GM10248 (cell line): ENCODE measurements around the gene PLPP1.

Experiments
- CTCF ChIA-PET: fragments of 300-600 bp; sonication (Branson Sonifier 250); formaldehyde crosslinking; extraction: SDS; loops from one replicate; lab custom pipeline; 2021; ENCODE audit warnings: antibody characterized with exemption; lab: Yijun Ruan, JAX
- POLR2A ChIA-PET: fragments of 350-650 bp; sonication (Branson Sonifier 250); formaldehyde crosslinking; extraction: SDS; loops from one replicate; lab custom pipeline; 2020; ENCODE audit warnings: antibody characterized with exemption; lab: Yijun Ruan, JAX
- DNase-seq: peaks from one replicate; pipeline ENCODE4 v3.0.0; 2012; ENCODE audit errors: extremely low spot score
- CTCF ChIP-seq: IDR thresholded peaks from 2 replicates; pipeline ENCODE4 v1.5.1; 2012; ENCODE audit warnings: mild to moderate bottlenecking, low read depth; ENCODE audit errors: extremely low read depth, missing control alignments, control extremely low read depth

PLPP1 gene

GRCh38 chr5:55576661-55577060 lies 41.9 kb upstream of the PLPP1 start:
- ChIA-PET POLR2A (no interaction called here), CTCF (interaction anchor here (1.0 to 1.1 kb wide), 2 partner anchors 8 to 14 kb away, joined by 3 to 4 read pairs; no protein-coding TSS in a partner anchor)
- DNase-seq: no peak
- no peak for TF ChIP-seq CTCF

DNA sequence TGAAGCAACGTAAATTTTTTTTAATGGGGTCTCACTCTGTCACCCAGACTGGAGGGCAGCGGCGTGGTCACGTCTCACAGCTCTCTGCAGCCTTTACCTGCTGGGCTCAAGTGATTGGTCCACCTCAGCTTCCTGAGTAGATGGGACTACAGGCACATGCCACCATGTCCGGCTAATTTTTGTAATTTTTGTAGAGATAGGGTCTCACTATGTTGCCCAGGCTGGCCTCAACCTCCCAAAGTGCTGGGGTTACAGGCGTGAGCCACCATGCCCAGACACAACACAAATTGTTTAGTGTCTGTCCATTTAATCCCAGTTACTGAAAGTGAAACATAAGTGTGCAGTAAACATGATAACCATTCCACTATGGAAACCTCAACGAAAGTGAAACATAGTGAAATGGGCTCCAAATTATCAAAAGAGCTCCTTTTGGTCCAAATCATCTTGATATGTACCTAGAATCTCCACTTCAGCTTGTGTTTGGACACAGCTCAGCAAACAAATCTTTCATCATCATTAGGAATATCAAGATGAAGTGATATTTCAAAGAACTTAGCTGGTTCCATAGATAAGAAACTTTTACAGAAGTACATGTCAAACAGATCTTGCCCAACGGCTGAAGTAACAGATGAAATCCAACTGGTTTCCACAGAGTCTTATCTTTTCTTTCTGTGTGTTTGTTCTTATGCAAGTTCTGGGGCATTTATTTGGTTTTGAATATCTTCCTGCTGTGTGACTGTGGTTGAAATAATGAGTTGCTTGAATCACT lies 41.2 kb upstream of the PLPP1 start:
- no peak for DNase-seq
- POLR2A ChIA-PET: no interaction called here
- CTCF ChIA-PET: interaction anchor here (1.1 kb wide), 1 partner anchor 9 kb away, joined by 4 read pairs; no protein-coding TSS in a partner anchor
- no peak for TF ChIP-seq CTCF

- TF ChIP-seq CTCF: no peak
- CTCF ChIA-PET: no interaction called here
- DNase-seq: no peak
- POLR2A ChIA-PET: no interaction called here
These were observed 37.8 kb upstream of the PLPP1 start for GRCh38 chr5:55572600-55572999.

- POLR2A ChIA-PET: no interaction called here
- TF ChIP-seq CTCF: no peak
- CTCF ChIA-PET: no interaction called here
- no peak for DNase-seq
These were observed 37.3 kb upstream of the PLPP1 start for GRCh38 chr5:55572020-55572419.

DNA sequence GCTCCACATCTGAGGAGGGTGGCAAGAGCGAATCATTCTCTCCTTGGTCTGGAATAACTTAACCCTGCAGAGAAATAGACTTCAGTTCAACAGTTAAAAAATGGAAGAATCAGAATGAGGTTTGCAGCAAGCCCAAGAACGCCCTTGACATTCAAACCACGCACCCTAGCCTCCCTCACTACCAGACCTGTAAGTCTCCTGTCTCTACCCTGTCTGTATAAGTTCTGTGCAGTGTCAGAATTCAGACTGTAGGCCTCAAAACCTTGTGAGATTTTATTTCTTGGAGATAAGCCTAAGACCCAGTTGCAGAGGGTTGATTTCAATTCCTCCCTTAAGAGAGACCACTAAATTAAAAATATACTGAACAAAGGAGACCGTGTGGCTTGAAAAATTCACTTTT lies 35.8 kb upstream of the PLPP1 start:
- TF ChIP-seq CTCF: no peak
- ChIA-PET CTCF (no interaction called here), POLR2A (no interaction called here)
- DNase-seq: no peak

- POLR2A ChIA-PET: no interaction called here
- TF ChIP-seq CTCF: no peak
- no peak for DNase-seq
- CTCF ChIA-PET: interaction anchor here (1.8 kb wide), 1 partner anchor 9 kb away, joined by 4 read pairs; no protein-coding TSS in a partner anchor
These were observed 35.3 kb upstream of the PLPP1 start for GRCh38 chr5:55570026-55570425.

- DNase-seq: no peak
- ChIA-PET POLR2A (no interaction called here), CTCF (interaction anchor here (1.8 kb wide), 1 partner anchor 9 kb away, joined by 4 read pairs; no protein-coding TSS in a partner anchor)
- TF ChIP-seq CTCF: no peak
These were observed 34.7 kb upstream of the PLPP1 start for GRCh38 chr5:55569513-55569865.
